HG03159 (cell line): ENCODE data around the gene MYO3B.
"Not testable (repeated sequence)": the region's sequence is repeated elsewhere in the genome, so short reads cannot be mapped to it uniquely, and the experiment has no call there.

ENCODE experiments used
- ATAC-seq: cut with Tn5 transposase; IDR thresholded peaks from one replicate; pipeline ENCODE4 v1.9.1; 2021; ENCODE audit warnings: mild to moderate bottlenecking, moderate library complexity; ENCODE audit not compliant: unreplicated experiment

MYO3B gene

DNA sequence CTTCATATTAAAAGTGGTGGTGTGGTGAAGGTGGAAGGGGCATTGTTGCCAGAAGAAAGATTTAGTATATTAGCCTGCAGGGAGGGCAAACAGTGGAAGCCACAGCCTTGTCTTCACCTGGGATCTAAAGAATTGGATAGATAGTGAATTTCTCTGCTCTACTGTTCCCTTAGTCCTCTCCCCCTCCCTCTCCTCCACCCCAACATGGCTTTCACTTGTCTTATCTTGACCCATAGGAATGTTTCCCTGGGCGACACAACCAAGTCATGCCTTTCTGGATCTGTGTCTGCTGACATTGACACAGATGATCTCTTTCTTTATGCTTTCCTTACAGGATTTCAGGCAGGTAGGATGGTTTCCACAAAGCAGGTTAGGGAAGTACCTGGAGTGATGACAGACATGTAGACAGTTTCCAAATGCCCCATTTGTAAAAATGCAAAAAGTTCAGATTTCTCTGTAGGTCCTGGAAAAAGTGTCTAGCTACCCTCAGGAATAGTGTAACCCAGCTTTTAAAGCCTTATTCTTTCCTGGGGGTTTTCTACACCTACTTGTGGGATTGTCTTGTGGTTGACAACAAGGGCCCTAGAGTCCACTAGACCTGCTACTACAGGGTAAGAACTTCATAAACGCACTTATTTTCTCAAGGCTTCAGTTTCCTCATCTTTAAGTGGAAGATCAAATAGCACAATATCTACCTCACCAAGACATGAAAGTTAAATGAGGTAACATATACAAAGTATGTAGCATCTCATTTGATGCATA, 353.0 kb downstream of the MYO3B start:
- no peak for ATAC-seq

DNA sequence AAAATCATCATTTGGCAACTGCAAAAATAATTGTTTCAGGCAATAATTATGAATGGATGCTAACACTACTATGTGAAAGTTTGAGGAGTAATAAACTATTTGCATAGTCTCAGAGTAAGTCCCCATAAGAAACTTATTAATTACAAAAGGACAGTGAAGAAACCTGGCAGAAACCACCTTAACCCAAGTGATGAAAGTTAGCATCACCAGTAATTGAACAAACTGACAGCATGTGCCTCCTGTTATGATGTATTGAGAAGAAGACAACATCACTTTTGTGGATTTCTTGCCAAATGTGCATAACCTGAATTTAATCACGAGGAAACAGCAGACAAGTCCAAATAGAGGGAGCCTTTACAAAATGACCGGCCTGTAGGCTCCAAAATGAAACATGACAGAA, 353.9 kb downstream of the MYO3B start:
- ATAC-seq, result no peak

DNA sequence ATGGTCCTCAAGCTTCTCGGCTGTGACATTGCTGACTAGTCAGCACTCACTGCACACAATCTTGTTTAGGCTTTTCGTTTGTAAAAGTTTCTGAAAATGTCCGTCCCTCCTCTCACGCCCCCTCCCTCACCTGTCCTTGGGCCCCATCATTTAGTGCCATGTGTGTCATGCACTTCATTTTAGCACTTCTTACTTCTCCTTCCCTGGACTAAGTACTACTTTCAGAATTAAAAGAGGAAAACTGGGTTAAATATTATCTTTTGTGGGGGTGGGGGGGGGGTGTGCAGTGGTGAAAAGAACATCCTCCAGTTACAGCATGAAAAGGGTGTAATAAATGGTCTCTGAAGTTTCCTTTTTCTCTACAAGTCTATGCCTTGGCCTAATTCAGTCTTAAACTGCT, 355.2 kb downstream of the MYO3B start:
- ATAC-seq, result peak; percentile 64

DNA sequence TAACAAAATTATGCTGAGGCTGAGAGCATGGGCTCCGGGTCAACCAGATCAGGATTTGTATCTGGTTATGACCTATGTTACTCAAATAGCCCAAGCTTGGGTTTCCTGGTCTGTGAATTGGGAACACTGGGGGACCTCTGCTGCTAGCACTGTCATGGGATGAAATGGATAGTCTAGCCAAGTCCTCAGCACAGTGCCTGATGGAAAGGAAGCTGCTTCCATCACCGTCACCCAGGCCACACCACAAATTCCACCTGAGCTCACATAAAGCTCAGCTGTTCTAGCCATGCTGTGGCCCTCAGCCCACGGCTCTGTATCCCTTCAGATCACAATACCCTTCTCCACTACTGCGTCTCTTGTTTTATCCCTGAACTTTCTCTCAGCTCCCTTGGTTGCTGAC, 357.6 kb downstream of the MYO3B start:
- ATAC-seq, result no peak

DNA sequence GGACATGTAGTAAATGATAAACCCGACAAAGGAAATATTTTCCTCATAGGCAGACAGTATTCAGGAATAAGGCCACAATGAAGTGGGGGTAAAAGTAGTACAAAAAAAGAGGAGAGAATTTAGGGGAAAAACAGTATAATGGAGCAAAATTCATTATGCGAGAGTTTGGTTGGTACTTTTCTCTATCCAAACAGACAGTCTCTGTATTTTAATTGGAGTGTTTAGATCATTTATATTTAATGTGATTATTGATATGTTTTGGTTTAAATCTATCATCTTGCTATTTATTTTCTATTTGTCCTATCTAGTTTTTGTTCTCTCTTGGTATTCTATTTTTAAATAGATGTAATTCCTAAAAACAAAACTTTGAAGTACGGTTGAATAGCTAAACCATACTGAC, 366.9 kb downstream of the MYO3B start:
- ATAC-seq, result no peak

DNA sequence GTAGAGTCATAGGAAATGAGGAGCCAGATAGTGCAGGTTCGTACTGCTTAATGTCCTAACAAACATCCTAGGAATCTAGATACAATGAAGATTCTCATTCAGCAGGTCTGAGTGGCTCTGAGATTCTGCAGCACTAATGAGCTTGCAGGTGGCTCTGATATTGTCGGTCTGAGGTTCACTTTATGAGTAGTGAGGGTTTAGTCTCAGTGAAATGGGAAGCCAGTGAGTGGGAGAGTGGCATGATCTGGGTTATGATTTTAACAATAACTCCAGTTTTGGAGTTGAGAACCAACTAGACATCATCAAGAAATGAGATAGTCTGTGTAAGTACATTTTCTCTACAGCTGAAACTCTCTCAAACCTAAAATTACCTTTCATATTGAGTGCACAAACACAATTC, 370.4 kb downstream of the MYO3B start:
- ATAC-seq, result no peak

DNA sequence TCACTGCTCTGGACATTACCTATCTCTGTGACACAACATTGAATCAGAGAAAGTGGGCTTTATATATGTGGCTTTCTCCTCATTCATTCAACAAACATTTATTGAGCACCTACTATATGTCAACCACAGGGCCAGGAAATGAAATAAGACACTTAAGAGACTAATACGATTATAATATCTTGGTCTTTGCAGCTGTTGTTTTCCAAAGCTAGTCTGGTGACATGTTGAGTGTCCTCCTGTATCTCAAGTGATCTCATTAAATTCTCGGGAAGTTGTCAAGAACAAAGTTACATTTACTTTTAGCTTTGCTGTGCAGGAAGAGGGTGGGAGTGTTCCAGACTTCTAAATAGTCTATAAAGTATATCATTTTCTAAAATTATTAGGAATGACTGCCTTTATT, 372.6 kb downstream of the MYO3B start:
- ATAC-seq, result no peak

DNA sequence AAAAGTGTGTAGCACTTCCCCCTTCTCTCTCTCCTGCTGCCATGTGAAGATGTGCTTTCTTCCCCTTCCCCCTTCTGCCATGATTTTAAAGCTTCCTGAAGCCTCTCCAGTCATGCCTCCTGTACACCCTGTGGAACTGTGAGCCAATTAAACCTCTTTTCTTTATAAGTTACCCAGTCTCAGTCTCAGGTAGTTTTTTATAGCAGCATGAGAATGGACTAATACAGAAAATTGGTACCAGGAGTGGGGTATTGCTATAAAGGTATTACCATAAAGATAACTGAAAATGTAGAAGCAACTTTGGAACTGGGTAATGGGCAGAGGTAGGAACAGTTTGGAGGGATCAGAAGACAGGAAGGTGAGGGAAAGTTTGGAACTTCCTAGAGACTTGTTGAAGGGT, 374.0 kb downstream of the MYO3B start:
- not testable (repeated sequence) for ATAC-seq

DNA sequence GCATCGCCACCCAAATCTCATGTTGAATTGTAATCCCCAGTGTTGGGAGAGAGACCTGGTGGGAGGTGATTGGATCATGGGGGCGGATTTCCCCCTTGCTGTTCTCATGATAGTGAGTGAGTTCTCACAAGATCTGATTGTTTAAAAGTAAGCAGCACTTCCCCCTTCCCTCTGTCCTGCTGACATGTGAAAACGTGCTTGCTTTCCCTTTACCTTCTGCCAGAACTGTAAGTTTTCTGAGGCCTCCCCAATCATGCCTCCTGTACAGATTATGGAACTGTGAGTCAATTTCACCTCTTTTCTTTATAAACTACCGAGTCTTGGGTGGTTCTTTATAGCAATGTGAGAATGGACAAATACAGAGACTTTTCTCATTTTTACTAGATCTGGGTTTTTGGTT, 375.8 kb downstream of the MYO3B start:
- ATAC-seq, result no peak

DNA sequence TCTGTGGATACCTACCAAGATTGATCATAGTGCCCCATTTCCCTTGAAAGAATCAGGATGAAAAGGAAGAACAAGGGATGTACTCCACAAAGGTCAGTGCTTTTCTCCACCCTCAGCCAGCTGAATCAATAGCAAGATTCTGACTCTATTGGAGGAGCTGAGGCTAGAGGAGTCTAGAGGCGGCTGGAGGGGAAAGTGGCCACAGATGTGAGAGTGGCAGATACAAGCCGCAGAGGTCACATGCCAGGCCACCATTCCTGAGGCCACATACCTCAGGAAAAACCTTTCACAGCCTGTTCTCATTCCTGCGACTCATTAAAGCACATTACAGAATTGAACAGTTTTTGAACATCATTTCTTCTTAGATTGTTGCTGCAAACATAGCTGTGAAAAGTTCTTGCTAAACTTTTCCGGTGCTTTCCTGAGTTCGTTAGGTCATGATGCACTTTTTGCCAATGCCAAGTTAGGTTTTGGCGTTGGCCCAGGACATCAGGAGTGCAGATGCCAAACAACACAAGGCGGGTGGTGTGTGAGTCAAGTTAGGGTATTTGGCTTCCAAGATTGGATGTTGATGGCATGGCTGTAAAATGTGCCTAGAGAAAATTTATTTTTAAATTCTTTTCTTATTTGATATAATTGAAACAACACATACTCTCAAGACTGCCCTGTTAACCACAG, 376.5 kb downstream of the MYO3B start:
- no peak for ATAC-seq

DNA sequence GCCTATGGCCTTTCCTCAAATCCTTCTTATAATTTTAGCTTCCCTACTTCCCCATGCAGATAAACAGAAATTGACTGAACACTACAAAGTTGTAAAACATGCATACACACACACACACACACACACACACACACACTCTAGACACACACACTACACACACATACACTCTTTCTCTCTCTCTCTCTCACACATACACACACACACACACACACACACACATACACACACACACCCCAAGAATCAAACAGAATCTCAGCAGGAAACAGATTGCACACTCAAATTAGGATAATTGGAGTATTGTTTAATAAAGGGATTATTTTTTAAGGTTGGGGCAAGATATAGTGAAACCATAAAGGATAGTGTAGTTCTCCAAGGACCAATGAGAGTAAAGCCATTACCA, 385.0 kb downstream of the MYO3B start:
- ATAC-seq, result no peak

DNA sequence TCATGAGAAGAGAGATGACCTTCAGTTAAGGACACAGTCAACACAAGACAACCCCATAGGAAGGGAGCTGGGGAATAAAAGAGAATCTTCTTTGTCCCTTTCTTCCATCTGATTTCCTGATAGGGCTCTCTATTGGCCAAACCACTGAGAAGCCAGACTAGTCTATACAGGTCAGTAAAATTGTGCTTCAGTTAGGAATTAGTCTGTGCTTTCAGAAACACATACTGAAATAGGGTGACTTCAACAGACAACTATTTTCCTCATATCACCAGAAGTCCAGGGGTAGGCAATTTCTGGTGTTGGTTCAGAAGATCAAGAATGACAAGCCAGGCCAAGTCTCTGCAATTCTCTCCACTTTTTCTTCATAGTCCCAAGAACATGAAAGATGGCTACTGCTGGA, 385.5 kb downstream of the MYO3B start:
- no peak for ATAC-seq

DNA sequence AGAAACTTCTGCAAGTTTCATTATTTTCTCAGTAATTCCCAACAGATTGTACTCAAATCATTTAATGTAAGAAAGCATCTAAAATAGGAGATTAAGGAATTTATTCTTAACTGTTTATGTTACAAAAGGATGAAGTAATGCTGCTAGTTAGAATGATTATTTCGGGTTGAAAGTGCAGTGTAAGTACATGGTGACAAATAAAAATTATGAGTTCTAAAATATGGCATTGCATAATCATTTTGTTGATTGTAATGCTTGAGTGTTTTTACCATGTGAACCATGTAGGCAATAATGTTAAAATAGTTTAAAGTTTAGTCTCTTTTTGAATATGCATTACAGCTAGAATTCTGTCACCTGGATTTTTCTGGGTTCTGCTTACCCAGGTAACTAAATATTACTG, 388.2 kb downstream of the MYO3B start:
- ATAC-seq, result no peak

DNA sequence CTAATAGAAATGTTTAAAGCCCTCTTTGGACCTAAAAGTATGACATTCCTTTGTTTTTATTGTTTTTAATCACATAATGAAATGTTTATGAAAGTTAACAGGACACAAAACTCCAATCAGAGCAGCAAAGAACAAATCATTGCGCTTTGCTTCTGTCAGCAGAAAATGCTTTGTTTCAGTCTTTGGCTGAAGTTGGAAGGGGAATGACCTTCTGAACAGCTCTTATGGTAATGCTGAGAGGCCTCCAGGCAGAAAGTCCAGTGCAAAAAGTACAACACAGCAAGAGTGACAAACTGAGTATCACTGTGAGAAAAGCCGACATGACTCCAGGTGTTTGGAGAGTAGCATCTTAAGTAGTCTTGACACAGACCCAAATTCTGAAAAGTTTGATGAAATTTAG, 389.5 kb downstream of the MYO3B start:
- no peak for ATAC-seq

DNA sequence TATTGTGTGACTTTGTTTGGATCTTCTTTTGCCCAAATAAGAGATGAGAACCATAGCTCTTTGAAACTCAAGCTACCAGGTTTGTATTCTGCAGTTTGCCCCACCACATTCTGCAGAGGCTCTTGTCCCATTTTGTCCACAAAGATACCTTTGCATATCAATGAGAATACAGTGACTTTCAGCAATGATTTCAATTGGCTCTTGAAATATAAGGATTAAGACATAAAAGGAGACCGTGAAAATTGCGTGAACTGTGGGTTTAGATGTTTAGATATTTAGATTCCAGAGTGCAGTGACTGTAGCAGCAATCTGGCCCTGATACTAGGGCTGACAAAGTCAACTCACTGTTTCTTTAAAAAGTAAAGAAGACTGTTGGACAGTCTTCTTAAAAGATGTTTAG, 390.6 kb downstream of the MYO3B start:
- ATAC-seq, result no peak

DNA sequence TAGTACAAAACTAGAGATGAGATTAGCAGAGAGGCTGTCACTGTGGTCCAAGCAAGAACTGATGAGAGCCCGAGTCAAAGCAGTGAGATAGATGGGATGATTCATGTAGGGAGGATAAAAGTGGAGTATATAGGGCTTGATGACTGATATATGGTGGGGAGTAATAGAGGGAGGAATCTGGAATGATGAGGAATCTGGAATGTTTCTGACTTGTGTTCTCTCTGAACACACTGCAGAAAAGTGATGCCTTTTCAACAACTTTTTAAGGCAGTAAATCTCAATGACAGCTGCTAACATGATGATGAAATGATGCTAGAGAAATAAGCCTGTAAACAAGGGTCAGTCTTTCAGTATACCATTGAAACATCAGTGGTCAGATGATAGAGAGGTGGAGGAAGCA, 393.7 kb downstream of the MYO3B start:
- ATAC-seq, result no peak

DNA sequence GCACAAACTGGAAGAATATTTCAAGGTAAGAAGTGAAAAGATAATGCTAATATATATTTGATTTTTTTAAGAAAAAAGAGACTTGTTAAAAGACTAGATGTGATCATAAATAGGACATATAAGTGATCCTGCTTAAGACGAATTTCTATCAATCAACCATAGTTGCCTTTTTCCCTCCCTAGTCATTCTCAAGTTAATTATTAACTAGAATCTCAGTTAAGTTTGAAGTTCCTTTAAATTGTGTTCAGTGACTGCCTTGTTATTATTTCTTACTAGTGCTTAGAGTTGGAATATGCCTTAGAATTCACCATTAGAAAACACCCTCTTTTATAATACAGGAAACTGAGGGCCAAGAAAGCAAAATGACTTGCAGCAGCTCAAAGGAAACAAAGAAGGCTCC, 395.7 kb downstream of the MYO3B start:
- no peak for ATAC-seq

DNA sequence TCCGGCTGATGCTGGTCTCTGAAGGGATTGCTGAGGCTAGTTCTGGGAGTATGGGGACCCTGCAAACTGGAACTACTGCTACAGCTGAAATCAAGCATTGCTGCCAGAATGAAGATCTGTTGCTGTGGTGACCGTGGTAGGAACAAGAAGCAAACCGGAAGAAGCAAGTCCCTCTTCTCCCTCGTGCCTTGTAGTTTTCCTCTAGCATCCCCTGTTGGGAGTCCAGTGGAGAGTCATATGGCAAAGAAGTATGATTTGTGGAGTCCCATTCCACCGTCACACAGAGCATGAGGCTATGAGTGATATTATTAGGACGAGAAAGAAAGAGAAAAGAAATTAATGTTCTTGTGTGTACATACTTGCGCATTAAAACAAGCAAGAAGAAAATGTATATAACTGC, 398.3 kb downstream of the MYO3B start:
- ATAC-seq, result no peak

DNA sequence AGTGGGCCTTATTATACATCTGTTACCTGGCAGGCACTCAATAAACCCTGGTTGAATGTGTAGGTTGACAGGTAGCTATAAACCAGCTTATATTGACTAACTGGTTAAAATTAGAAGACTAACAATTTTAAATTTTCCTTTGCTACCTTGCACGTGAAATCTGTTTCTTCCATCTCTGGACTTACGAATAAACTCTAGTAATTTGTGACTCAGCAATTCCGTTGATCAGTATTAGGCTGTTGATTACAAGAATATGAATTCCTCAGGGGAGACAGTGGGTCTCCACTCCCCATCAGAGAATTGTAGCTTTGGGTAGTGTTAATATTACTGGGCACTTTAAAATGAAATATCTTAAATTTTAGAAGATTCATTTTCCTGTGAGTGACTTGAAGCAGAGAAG, 399.4 kb downstream of the MYO3B start:
- ATAC-seq, result no peak

DNA sequence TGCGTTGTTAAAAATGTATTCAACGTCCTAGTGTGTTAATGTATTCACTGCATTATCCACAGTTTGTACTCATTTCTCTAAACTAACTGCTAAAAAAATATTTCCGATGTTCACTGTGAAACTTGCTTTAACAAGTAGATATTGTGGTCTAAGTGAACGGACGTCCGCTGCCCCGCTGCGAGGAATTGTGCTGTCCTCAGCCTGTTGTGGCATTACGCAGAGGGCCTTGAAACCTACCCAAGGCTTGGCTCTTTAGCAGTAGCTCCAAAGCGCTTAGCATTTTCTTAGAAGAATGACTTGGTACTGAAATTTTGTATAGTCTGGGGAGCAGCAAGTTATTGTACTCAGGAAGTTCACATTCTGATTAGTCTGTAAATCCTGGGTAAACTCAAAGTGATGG, 400.7 kb downstream of the MYO3B start:
- no peak for ATAC-seq

DNA sequence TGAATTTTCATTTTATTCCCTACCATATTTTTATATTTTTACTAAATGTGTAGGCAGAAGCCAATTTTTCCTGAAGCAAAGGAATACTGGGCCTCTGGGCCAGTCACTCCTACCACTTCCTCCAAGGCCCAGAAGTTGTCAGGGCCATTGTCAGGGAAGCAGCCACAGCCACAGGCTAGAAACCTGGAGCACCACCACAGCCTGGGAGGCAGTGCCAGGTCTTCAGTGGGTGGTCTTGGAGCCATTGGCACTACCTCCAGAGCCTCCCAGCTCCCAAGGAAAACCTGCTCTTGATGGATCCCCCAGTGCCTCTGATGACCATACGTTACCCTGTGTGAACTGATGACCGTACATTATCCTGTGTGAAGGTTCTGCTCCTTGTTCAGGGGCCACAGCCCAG, 401.6 kb downstream of the MYO3B start:
- no peak for ATAC-seq

DNA sequence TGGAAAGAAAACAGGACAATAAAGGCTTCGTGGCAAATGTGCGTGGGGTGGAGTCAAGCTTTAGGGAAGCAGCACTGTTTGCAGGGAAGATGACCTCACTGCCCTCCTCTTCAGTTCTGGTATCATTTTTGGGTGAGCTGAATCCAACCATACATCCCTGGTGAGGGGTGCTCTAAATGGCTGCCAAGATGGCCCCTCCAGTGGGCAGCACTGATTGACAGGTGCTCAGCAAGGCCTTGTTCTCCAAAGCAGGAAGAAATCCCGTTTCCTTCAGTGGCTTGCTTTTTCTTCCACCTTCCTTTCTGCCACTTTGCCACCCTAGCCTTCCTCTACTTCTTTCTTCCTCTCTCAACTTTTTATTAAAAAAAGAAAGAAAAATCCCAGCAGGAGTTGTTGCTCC, 404.4 kb downstream of the MYO3B start:
- no peak for ATAC-seq
